B cell (primary cell): Measurements from ENCODE around the gene PIK3R2. TPM values are rescaled to one million over a fixed set of nuclear protein-coding genes. Genes with fewer than 3 reads are reported as not detected.
A peak's percentile ranks its signal among the peaks of the same experiment; 100 is the strongest.

ENCODE experiments used
- ATAC-seq: fragments of 200-7000 bp; cut with Tn5 transposase; one replicate; pipeline ENCODE4 v1.10.0; 2021; ENCODE audit warnings: low read depth, mild to moderate bottlenecking, moderate number of reproducible peaks, moderate library complexity
- CTCF ChIA-PET: fragments of 350-600 bp; sonication (Branson Sonifier 250); formaldehyde crosslinking; loops from one replicate; lab custom pipeline; 2021; ENCODE audit warnings: antibody characterized with exemption, inconsistent platforms; lab: Charles Lee
- POLR2A ChIA-PET: fragments of 350-600 bp; sonication (Branson Sonifier 250); formaldehyde crosslinking; loops from one replicate; lab custom pipeline; 2021; ENCODE audit warnings: antibody characterized with exemption; lab: Charles Lee
- DNase-seq: peaks from one replicate; pipeline ENCODE4 v3.0.0; 2013
- H2AFZ ChIP-seq: 2 replicates; pipeline ENCODE4 v1.6.1; 2012; ENCODE audit warnings: mild to moderate bottlenecking, low read depth, low read length; ENCODE audit not compliant: insufficient read depth, poor library complexity, severe bottlenecking
- H3K27ac ChIP-seq, 2 donors: 1 replicate in 1 of 2; 2 replicates in 1 of 2; pipeline ENCODE4 v1.5.1; 2012 to 2013; ENCODE audit warnings: low read length in 2 of 2, mild to moderate bottlenecking in 2 of 2, moderate library complexity in 1 of 2
- H3K27me3 ChIP-seq, 4 experiments: fragments of 200-600 bp in 1 of 4; sonication (generic) in 1 of 4; replicated peaks in 1 of 4; 1 replicate in 2 of 4; 2 replicates in 2 of 4; pipeline versions ENCODE4 v1.6.1 to v1.7.0; 2013 to 2016; ENCODE audit warnings: low read length in 3 of 4, mild to moderate bottlenecking in 2 of 4, mixed read lengths in 1 of 4, moderate library complexity in 1 of 4; ENCODE audit not compliant: insufficient read depth in 4 of 4, control insufficient read depth in 3 of 4; ENCODE audit errors: control extremely low read depth in 1 of 4
- H3K36me3 ChIP-seq, 2 experiments: replicated peaks in 1 of 2; 1 replicate in 1 of 2; 2 replicates in 1 of 2; pipeline versions ENCODE4 v1.6.1 to v1.7.1; 2013; ENCODE audit warnings: low read length in 1 of 2; ENCODE audit not compliant: insufficient read depth in 2 of 2, control insufficient read depth in 1 of 2; ENCODE audit errors: control extremely low read depth in 1 of 2, extremely low read depth in 1 of 2
- H3K4me1 ChIP-seq, 2 donors: fragments of 200-600 bp in 1 of 2; sonication (generic) in 1 of 2; 1 replicate in 1 of 2; 2 replicates in 1 of 2; pipeline versions ENCODE4 v1.5.1 to v1.6.1; 2013 to 2017; ENCODE audit warnings: low read length in 2 of 2; ENCODE audit not compliant: control insufficient read depth in 2 of 2, insufficient read depth in 2 of 2
- H3K4me2 ChIP-seq: replicated peaks from 2 replicates; pipeline ENCODE3; 2012; ENCODE audit warnings: mild to moderate bottlenecking, low read depth, low read length; ENCODE audit not compliant: poor library complexity, severe bottlenecking
- H3K4me3 ChIP-seq, 5 experiments: fragments of 200-600 bp in 1 of 5; sonication (generic) in 1 of 5; 1 replicate in 3 of 5; 2 replicates in 2 of 5; pipeline versions ENCODE4 v1.5.1 to v1.7.0; 2011 to 2016; ENCODE audit warnings: low read length in 4 of 5, mild to moderate bottlenecking in 4 of 5, low read depth in 2 of 5, control low read depth in 1 of 5, moderate library complexity in 1 of 5; ENCODE audit not compliant: insufficient read depth in 1 of 5; ENCODE audit errors: control extremely low read depth in 1 of 5, extremely low read depth in 1 of 5
- H3K79me2 ChIP-seq: fragments of 200-600 bp; sonication (generic); one replicate; pipeline ENCODE4 v1.6.0; 2016; ENCODE audit warnings: low read length; ENCODE audit not compliant: control insufficient read depth, insufficient read depth
- H3K9ac ChIP-seq: fragments of 200-600 bp; sonication (generic); 2 replicates; pipeline ENCODE4 v1.6.1; 2017; ENCODE audit warnings: mild to moderate bottlenecking, low read length, moderate library complexity
- H3K9me3 ChIP-seq, 3 donors: one replicate each; pipeline versions ENCODE4 v1.6.1 to v1.7.1; 2013; ENCODE audit warnings: low read length in 2 of 3; ENCODE audit not compliant: control insufficient read depth in 2 of 3, insufficient read depth in 1 of 3; ENCODE audit errors: control extremely low read depth in 1 of 3
- H4K20me1 ChIP-seq: 2 replicates; pipeline ENCODE4 v1.6.0; 2012; ENCODE audit warnings: mild to moderate bottlenecking, low read length; ENCODE audit not compliant: insufficient read depth, control insufficient read depth, poor library complexity, severe bottlenecking
- H3K27ac Mint-ChIP-seq: one replicate; pipeline ENCODE4 v1.8.0; 2021; ENCODE audit warnings: mixed read lengths
- H3K27me3 Mint-ChIP-seq: one replicate; pipeline ENCODE4 v1.8.0; 2021; ENCODE audit warnings: mixed read lengths
- H3K4me1 Mint-ChIP-seq: one replicate; pipeline ENCODE4 v1.8.0; 2021; ENCODE audit warnings: mixed read lengths
- H3K4me3 Mint-ChIP-seq: one replicate; pipeline ENCODE4 v1.8.0; 2021; ENCODE audit warnings: mixed read lengths
- H3K9me3 Mint-ChIP-seq: one replicate; pipeline ENCODE4 v1.8.0; 2022; ENCODE audit warnings: mixed read lengths; ENCODE audit not compliant: insufficient read depth
- EZH2 ChIP-seq: IDR thresholded peaks from 2 replicates; pipeline ENCODE4 v1.6.1; 2012; ENCODE audit warnings: borderline replicate concordance, low read depth, mild to moderate bottlenecking, moderate library complexity, low read length; ENCODE audit not compliant: insufficient read depth, poor library complexity, severe bottlenecking
- WGBS: methylation state at CpG from one replicate; pipeline ENCODE4 v1.1.5; 2013; ENCODE audit warnings: missing lambda C conversion rate; ENCODE audit not compliant: insufficient coverage; 5-methylcytosine and 5-hydroxymethylcytosine counted together
- intact Hi-C: fragments of 100-400 bp; cut with micrococcal nuclease; formaldehyde crosslinking; loops from one replicate; pipeline ENCODE4 v1.10.0; 2022
- polyA plus RNA-seq: library from polyadenylated mRNA; depleted of rRNA; stranded (reverse); fragments of >200 nt; gene quantifications from 2 replicates; pipeline ENCODE4 v1.2.3, GENCODE V29; 2012
- total RNA-seq, 2 donors: library from RNA; stranded (reverse); fragments of 120-200 nt in 1 of 2; gene quantifications; 1 replicate in 1 of 2; 2 replicates in 1 of 2; pipeline versions ENCODE4 v1.2.3 to v1.2.4, GENCODE V29; 2013 to 2022
- TF ChIP-seq, protein P1 (sequence below): fragments of 200-600 bp; IDR thresholded peaks from one replicate; pipeline ENCODE4 v1.8.0; 2022; ENCODE audit warnings: antibody characterized with exemption, mild to moderate bottlenecking

PIK3R2 gene
- total and polyA plus RNA-seq, 2 donors (not counting 1 experiment from before 2014, with no cell fraction given): 8.5 to 15.8 TPM

DNA sequence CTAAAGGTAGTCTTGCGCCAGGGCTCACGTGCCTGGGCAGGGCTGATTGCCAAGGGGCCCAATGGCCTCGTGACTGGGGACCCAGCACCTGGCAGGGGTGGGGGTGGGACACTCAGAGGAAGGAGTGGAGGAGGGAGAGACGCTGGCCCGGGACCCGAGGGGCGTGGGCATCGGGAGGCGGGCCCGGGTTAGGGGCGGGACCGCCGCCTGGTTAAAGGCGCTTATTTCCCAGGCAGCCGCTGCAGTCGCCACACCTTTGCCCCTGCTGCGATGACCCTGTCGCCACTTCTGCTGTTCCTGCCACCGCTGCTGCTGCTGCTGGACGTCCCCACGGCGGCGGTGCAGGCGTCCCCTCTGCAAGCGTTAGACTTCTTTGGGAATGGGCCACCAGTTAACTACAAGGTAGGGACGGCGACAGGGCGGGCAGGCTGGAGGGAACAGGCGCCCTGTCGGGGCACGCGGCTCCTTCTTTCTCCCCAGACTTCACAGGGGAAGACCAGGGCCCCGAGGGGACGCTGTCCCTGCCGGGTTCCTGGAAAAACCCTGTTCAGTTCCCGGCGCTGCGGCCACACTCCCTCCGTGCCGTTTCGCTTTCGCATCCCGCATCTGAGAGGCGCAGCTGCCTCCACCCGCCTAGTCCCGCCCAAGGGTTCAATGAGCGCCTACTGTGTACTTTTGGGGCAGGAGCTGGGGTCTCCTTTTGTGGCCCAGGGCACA lies 20.8 kb downstream of the PIK3R2 start, which contains the start of gene IFI30:
IFI30 (plus strand) TSS at position 242 of the 717 bp plus-strand sequence; CDS start at position 271, 29 bp downstream.
- Mint-ChIP-seq H3K4me1 (peaks cover 84% of the 10 kb centered on the region), H3K27me3 (no peaks in the 10 kb centered on the region), H3K9me3 (no peaks in the 10 kb centered on the region), H3K27ac (peak within 1 kb of the TSS; percentile 98), H3K4me3 (peak within 1 kb of the TSS; percentile 94)
- peaks cover 42% of the 10 kb centered on the region for H4K20me1 ChIP-seq
- POLR2A ChIA-PET: interaction anchor here (0.5 to 5.6 kb wide), 8 partner anchors 14 to 239 kb away, joined by 3 to 45 read pairs (median 6); partner anchors contain the start of genes JUND, MPV17L2 and RAB3A
- H3K9me3 ChIP-seq: peaks cover 0 to 12% (median 0%) of the 10 kb centered on the region in 3 donors
- peak within 1 kb of the TSS; percentile 96 for H3K9ac ChIP-seq
- ATAC-seq (peak; percentile 65), DNase-seq (peak; percentile 97)
- peak within 1 kb of the TSS; percentile 97 to 99 for H3K27ac ChIP-seq
- CTCF ChIA-PET: interaction anchor here (0.7 to 2.7 kb wide), 10 partner anchors 10 to 148 kb away, joined by 3 to 19 read pairs (median 3); partner anchors contain the start of genes MPV17L2 and PIK3R2
- intact Hi-C loops: loop anchor here (1.0 to 5.0 kb wide), 6 partner anchors 8 to 151 kb away; partner anchors contain the start of genes MAST3 and RAB3A
- peaks cover 44% of the 10 kb centered on the region for H3K79me2 ChIP-seq
- WGBS: under 1% methylated on average over 47 of the region's 47 CpGs
- TF ChIP-seq, protein P1, sequence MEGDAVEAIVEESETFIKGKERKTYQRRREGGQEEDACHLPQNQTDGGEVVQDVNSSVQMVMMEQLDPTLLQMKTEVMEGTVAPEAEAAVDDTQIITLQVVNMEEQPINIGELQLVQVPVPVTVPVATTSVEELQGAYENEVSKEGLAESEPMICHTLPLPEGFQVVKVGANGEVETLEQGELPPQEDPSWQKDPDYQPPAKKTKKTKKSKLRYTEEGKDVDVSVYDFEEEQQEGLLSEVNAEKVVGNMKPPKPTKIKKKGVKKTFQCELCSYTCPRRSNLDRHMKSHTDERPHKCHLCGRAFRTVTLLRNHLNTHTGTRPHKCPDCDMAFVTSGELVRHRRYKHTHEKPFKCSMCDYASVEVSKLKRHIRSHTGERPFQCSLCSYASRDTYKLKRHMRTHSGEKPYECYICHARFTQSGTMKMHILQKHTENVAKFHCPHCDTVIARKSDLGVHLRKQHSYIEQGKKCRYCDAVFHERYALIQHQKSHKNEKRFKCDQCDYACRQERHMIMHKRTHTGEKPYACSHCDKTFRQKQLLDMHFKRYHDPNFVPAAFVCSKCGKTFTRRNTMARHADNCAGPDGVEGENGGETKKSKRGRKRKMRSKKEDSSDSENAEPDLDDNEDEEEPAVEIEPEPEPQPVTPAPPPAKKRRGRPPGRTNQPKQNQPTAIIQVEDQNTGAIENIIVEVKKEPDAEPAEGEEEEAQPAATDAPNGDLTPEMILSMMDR: no peak
- peak within 1 kb of the TSS; percentile 83 for H3K4me2 ChIP-seq
- no peaks in the 10 kb centered on the region for H3K27me3 ChIP-seq
- peak within 1 kb of the TSS; percentile 53 for H2AFZ ChIP-seq
- H3K36me3 ChIP-seq: peaks cover 11 to 39% of the 10 kb centered on the region in 2 experiments
- peaks cover 72 to 90% of the 10 kb centered on the region in 2 donors for H3K4me1 ChIP-seq
- H3K4me3 ChIP-seq: peak within 1 kb of the TSS; percentile 67 to 97 (median 83)

GRCh38 chr19:18174983-18175382 lies 22.0 kb downstream of the PIK3R2 start:
- Histone ChIP-seq H4K20me1 (peaks cover 42% of the 10 kb centered on the region), H3K79me2 (peaks cover 44% of the 10 kb centered on the region), H3K4me1 (peaks cover 74 to 87% of the 10 kb centered on the region in 2 donors), H3K9ac (peak overlapping the region; percentile 96), H3K27ac (peak overlapping the region; percentile 97 to 99), H3K4me3 (peak overlapping the region; percentile 67 to 97 (median 83)), H3K9me3 (peaks cover 0 to 2% (median 0%) of the 10 kb centered on the region in 3 donors), H2AFZ (no peak overlapping the region), H3K27me3 (no peaks in the 10 kb centered on the region), H3K36me3 (peaks cover 11 to 44% of the 10 kb centered on the region in 2 experiments), H3K4me2 (peak overlapping the region; percentile 83)
- no peak for ATAC-seq
- peak; percentile 23 for DNase-seq
- intact Hi-C loops: loop anchor here (5.0 kb wide), 2 partner anchors 78 to 153 kb away; partner anchors contain the start of gene MAST3
- no peak for TF ChIP-seq EZH2
- TF ChIP-seq, protein P1: no peak
- Mint-ChIP-seq H3K4me3 (peak overlapping the region; percentile 94), H3K27ac (peak overlapping the region; percentile 98), H3K4me1 (peaks cover 81% of the 10 kb centered on the region), H3K27me3 (no peaks in the 10 kb centered on the region), H3K9me3 (no peaks in the 10 kb centered on the region)
- 61% methylated on average over 10 of the region's 11 CpGs for WGBS
- CTCF ChIA-PET: interaction anchor here (1.2 to 2.7 kb wide), 3 partner anchors 16 to 78 kb away, joined by 4 to 19 read pairs (median 7); partner anchors contain the start of gene PIK3R2
- POLR2A ChIA-PET: interaction anchor here (0.7 to 5.6 kb wide), 4 partner anchors 9 to 125 kb away, joined by 3 to 45 read pairs (median 6); partner anchors contain the start of gene MPV17L2
